ENCODE results near the gene NDUFS8. TPM values are rescaled to one million over a fixed set of nuclear protein-coding genes. Genes with fewer than 3 reads are reported as not detected.

The NDUFS8 gene
- total RNA-seq, 1 donor from 2014 or later = 143 TPM

DNA sequence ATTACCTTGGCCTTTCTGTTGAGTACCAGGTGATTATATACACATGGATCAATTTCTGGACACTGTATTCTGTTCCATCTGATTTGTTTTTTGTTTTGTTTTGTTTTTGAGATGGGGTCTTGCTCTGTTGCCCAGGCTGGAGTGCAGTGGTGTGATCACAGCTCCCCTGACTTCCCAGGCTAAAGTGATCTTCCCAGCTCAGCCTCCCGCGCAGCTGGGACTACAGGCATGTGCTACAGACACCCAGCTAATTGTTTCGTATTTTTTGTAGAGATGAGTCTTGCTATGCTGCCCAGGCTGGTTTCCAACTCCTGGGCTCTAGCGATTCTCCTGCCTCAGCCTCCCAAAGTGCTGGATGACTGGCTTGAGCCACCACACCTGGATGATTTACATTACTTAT is 27.3 kb downstream of the NDUFS8 start:
- TF ChIP-seq, protein P1, sequence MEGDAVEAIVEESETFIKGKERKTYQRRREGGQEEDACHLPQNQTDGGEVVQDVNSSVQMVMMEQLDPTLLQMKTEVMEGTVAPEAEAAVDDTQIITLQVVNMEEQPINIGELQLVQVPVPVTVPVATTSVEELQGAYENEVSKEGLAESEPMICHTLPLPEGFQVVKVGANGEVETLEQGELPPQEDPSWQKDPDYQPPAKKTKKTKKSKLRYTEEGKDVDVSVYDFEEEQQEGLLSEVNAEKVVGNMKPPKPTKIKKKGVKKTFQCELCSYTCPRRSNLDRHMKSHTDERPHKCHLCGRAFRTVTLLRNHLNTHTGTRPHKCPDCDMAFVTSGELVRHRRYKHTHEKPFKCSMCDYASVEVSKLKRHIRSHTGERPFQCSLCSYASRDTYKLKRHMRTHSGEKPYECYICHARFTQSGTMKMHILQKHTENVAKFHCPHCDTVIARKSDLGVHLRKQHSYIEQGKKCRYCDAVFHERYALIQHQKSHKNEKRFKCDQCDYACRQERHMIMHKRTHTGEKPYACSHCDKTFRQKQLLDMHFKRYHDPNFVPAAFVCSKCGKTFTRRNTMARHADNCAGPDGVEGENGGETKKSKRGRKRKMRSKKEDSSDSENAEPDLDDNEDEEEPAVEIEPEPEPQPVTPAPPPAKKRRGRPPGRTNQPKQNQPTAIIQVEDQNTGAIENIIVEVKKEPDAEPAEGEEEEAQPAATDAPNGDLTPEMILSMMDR (IDR thresholded peaks at IDR 0.05) = no peak
- no peak overlapping the region for H3K27ac Mint-ChIP-seq (ENCODE audit: unreplicated experiment)
- H3K9me3 Mint-ChIP-seq (ENCODE audit: unreplicated experiment) = peaks cover 3% of the 10 kb centered on the region
- peaks cover 44% of the 10 kb centered on the region for H3K36me3 Mint-ChIP-seq (ENCODE audit: unreplicated experiment)
- DNase-seq (ENCODE audit: extremely low spot score, unreplicated experiment) = no peak
- no peak overlapping the region for H3K4me3 Mint-ChIP-seq (ENCODE audit: unreplicated experiment)
- no peaks in the 10 kb centered on the region for H3K27me3 Mint-ChIP-seq (ENCODE audit: unreplicated experiment)
- H3K4me1 Mint-ChIP-seq (ENCODE audit: unreplicated experiment) = peaks cover 5% of the 10 kb centered on the region

DNA sequence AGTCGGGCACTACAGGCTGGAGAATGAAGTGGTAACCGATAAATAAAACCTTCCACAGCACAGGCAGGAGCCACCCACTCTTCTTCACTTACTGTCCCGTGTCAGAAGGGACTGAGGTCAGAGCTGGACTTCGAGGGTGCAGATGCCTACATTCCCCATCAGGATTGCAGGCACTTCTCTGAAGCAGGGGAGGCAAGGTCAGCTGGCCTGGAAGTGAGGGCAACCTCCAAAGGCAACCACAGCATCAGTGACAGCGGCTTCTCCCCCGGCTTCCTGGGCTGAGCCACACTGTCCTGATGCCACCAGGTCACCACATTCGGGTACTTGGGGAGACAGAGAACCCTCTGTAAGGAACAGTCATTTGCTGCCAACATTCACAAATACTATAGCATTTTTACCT is 31.0 kb downstream of the NDUFS8 start:
- no peaks in the 10 kb centered on the region for H3K27me3 Mint-ChIP-seq (ENCODE audit: unreplicated experiment)
- H3K36me3 Mint-ChIP-seq (ENCODE audit: unreplicated experiment) = peaks cover 65% of the 10 kb centered on the region
- H3K9me3 Mint-ChIP-seq (ENCODE audit: unreplicated experiment) = peaks cover 3% of the 10 kb centered on the region

DNA sequence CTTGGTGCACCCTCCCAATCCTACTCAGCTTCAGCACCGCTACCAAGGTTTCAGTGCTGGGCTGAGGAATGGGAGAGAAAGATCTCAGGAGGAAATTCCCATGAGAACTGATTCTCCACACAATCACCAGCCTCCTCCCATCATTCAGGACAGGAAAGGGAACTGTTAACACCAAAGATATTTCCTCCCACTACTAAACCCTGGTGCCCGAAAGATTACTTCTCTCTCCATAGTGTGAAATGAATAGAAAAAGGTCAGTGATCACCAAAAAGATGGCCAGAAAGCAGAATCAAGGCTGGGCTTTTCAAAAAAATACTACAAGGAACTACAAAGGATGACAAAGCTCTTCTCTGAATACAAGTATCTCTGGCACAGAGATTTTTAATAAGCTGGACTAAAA is 34.4 kb downstream of the NDUFS8 start:
- DNase-seq (ENCODE audit: extremely low spot score, unreplicated experiment) = no peak
- H3K4me1 Mint-ChIP-seq (ENCODE audit: unreplicated experiment) = no peaks in the 10 kb centered on the region
- TF ChIP-seq, protein P1 (IDR thresholded peaks at IDR 0.05) = no peak
- no peaks in the 10 kb centered on the region for H3K9me3 Mint-ChIP-seq (ENCODE audit: unreplicated experiment)
- H3K4me3 Mint-ChIP-seq (ENCODE audit: unreplicated experiment) = no peak overlapping the region
- peaks cover 60% of the 10 kb centered on the region for H3K36me3 Mint-ChIP-seq (ENCODE audit: unreplicated experiment)
- H3K27me3 Mint-ChIP-seq (ENCODE audit: unreplicated experiment) = no peaks in the 10 kb centered on the region
- no peak overlapping the region for H3K27ac Mint-ChIP-seq (ENCODE audit: unreplicated experiment)

More for the DNA sequence above, 31.0 kb downstream of the NDUFS8 start:
- Mint-ChIP-seq H3K27ac (ENCODE audit: unreplicated experiment) (no peak overlapping the region), H3K4me1 (ENCODE audit: unreplicated experiment) (no peaks in the 10 kb centered on the region), H3K4me3 (ENCODE audit: unreplicated experiment) (no peak overlapping the region)
- no peak for DNase-seq (ENCODE audit: extremely low spot score, unreplicated experiment)
- TF ChIP-seq, protein P1 (IDR thresholded peaks at IDR 0.05) = no peak

DNA sequence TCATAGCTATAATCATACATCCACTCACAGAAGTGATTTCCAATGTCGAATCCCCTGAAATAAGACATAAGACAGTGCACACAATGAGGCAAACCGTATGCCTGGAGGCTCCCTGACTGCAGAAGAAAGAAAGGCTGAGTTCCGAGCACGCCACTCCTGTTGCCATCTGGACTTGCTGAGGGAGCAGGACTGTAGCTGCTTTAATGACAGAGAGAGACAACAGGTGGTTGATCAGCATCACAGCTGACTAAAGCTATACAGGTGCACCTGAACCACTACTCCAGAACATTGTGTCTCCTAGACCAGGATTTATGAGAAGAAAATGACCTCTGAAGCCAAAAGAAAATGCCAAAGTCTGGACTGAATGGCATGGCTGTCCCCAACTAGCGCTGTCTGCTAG is 35.4 kb downstream of the NDUFS8 start:
- Mint-ChIP-seq H3K36me3 (ENCODE audit: unreplicated experiment) (peaks cover 66% of the 10 kb centered on the region), H3K4me3 (ENCODE audit: unreplicated experiment) (no peak overlapping the region), H3K27ac (ENCODE audit: unreplicated experiment) (no peak overlapping the region), H3K4me1 (ENCODE audit: unreplicated experiment) (no peaks in the 10 kb centered on the region), H3K9me3 (ENCODE audit: unreplicated experiment) (no peaks in the 10 kb centered on the region), H3K27me3 (ENCODE audit: unreplicated experiment) (no peaks in the 10 kb centered on the region)
- DNase-seq (ENCODE audit: extremely low spot score, unreplicated experiment) = no peak
- TF ChIP-seq, protein P1 (IDR thresholded peaks at IDR 0.05) = no peak

DNA sequence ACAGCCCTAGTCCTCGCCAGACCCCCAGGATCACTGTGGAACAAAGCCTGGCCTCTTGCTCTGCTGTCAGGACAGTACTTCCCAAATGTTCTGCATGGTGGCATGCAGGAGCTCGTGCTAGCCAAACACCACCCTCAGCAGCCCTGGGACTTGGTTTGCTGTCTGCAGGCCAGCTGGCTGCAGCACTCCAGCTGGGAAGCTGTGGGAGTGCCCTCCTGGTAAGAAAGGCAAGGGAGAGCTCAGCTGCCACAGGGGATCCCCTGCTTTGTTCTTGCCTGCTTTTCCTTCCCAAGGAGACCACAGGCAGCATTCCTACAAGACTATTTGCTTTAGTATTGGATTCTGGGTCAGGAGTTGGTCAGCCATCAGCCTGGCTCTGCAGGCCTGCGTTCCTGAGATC is 36.3 kb downstream of the NDUFS8 start:
- Mint-ChIP-seq H3K27ac (ENCODE audit: unreplicated experiment) (no peak overlapping the region), H3K9me3 (ENCODE audit: unreplicated experiment) (no peaks in the 10 kb centered on the region), H3K36me3 (ENCODE audit: unreplicated experiment) (peaks cover 68% of the 10 kb centered on the region), H3K4me3 (ENCODE audit: unreplicated experiment) (no peak overlapping the region), H3K27me3 (ENCODE audit: unreplicated experiment) (no peaks in the 10 kb centered on the region), H3K4me1 (ENCODE audit: unreplicated experiment) (no peaks in the 10 kb centered on the region)
- no peak for DNase-seq (ENCODE audit: extremely low spot score, unreplicated experiment)
- TF ChIP-seq, protein P1 (IDR thresholded peaks at IDR 0.05) = no peak

Data from osteocyte (in vitro differentiated cells).